Natural killer cell (primary cell): Measurements from ENCODE around the gene C2CD4B. TPM values are rescaled to one million over a fixed set of nuclear protein-coding genes. Genes with fewer than 3 reads are reported as not detected.

Source experiments
- ATAC-seq, 3 donors: fragments of 150-1000 bp in 2 of 3; fragments of 200-7000 bp in 1 of 3; cut with Tn5 transposase; 1 replicate in 1 of 3; 2 replicates in 2 of 3; pipeline ENCODE4 v1.10.0; 2021; ENCODE audit warnings: mild to moderate bottlenecking in 2 of 3, moderate library complexity in 2 of 3
- DNase-seq, 2 donors: peaks; one replicate each; pipeline versions ENCODE4 v3.0.0 to v3.0.0-alpha.2; 2013 to 2021; ENCODE audit warnings: mixed read lengths in 1 of 2
- H3K27ac ChIP-seq: one replicate; pipeline ENCODE4 v1.5.1; 2013; ENCODE audit warnings: mild to moderate bottlenecking, low read length
- H3K27me3 ChIP-seq: one replicate; pipeline ENCODE4 v1.6.1; 2013; ENCODE audit warnings: low read length; ENCODE audit not compliant: control insufficient read depth, insufficient read depth
- H3K36me3 ChIP-seq: one replicate; pipeline ENCODE4 v1.6.1; 2013; ENCODE audit warnings: low read length; ENCODE audit not compliant: control insufficient read depth, insufficient read depth
- H3K4me1 ChIP-seq: one replicate; pipeline ENCODE4 v1.6.1; 2013; ENCODE audit warnings: low read length; ENCODE audit not compliant: control insufficient read depth, insufficient read depth
- H3K4me3 ChIP-seq: one replicate; pipeline ENCODE4 v1.5.1; 2013; ENCODE audit warnings: low read length
- H3K9me3 ChIP-seq: one replicate; pipeline ENCODE4 v1.6.1; 2013; ENCODE audit warnings: low read length; ENCODE audit not compliant: control insufficient read depth, insufficient read depth
- H3K27ac Mint-ChIP-seq, 2 donors: one replicate each; pipeline ENCODE4 v1.8.0; 2022; ENCODE audit warnings: mild to moderate bottlenecking in 2 of 2, mixed read lengths in 2 of 2, moderate library complexity in 1 of 2
- H3K27me3 Mint-ChIP-seq, 2 donors: one replicate each; pipeline ENCODE4 v1.8.0; 2022; ENCODE audit warnings: low read depth in 2 of 2, mixed read lengths in 2 of 2
- H3K36me3 Mint-ChIP-seq: one replicate; pipeline ENCODE4 v1.8.0; 2022; ENCODE audit warnings: mixed read lengths
- H3K4me1 Mint-ChIP-seq, 2 donors: one replicate each; pipeline ENCODE4 v1.8.0; 2022; ENCODE audit warnings: mixed read lengths in 2 of 2
- H3K4me3 Mint-ChIP-seq: one replicate; pipeline ENCODE4 v1.8.0; 2022; ENCODE audit warnings: mild to moderate bottlenecking, moderate library complexity, mixed read lengths
- H3K9me3 Mint-ChIP-seq, 2 donors: one replicate each; pipeline ENCODE4 v1.8.0; 2022; ENCODE audit warnings: mixed read lengths in 2 of 2
- WGBS: methylation state at CpG from one replicate; pipeline ENCODE4 v1.1.7; 2013; ENCODE audit warnings: missing lambda C conversion rate; ENCODE audit not compliant: insufficient coverage; 5-methylcytosine and 5-hydroxymethylcytosine counted together
- intact Hi-C: fragments of 100-400 bp; cut with micrococcal nuclease; formaldehyde crosslinking; loops from one replicate; pipeline ENCODE4 v1.14.2; 2022
- total RNA-seq, 4 donors: library from RNA; stranded (reverse); fragments of 120-200 nt in 1 of 4; gene quantifications; one replicate each; pipeline versions ENCODE4 v1.2.3 to v1.2.4, GENCODE V29; 2013 to 2022
- TF ChIP-seq, protein P1 (sequence below): fragments of 200-600 bp; IDR thresholded peaks from one replicate; pipeline ENCODE4 v1.8.0; 2022; ENCODE audit warnings: antibody characterized with exemption

Gene C2CD4B
- total RNA-seq, 3 donors from 2014 or later (not counting 1 experiment from before 2014, with no cell fraction given) = 0.75 TPM; not detected in 2

DNA sequence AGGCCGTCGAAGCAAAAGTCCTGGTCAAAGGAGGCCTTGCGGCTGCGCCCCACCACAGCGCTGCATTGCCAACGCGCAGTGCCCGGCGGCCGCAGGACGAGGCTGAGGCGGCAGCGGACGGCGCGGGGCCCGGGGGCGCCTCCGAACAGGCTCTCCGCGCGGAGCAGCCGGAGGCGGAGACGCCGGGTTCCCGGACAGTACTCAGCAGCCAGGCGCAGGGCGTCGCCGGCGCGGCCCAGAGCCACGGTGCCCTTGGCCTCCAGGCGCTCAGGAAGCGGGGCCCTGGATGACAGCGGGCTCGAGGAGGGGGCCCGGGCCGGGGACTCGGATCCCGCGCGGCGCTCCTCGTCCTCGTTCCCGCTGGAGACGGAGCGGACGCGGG lies 1.1 kb downstream of the C2CD4B start:
- no peaks in the 10 kb centered on the region for H3K36me3 ChIP-seq
- no peaks in the 10 kb centered on the region for H3K9me3 ChIP-seq
- H3K9me3 Mint-ChIP-seq = no peaks in the 10 kb centered on the region
- TF ChIP-seq, protein P1, sequence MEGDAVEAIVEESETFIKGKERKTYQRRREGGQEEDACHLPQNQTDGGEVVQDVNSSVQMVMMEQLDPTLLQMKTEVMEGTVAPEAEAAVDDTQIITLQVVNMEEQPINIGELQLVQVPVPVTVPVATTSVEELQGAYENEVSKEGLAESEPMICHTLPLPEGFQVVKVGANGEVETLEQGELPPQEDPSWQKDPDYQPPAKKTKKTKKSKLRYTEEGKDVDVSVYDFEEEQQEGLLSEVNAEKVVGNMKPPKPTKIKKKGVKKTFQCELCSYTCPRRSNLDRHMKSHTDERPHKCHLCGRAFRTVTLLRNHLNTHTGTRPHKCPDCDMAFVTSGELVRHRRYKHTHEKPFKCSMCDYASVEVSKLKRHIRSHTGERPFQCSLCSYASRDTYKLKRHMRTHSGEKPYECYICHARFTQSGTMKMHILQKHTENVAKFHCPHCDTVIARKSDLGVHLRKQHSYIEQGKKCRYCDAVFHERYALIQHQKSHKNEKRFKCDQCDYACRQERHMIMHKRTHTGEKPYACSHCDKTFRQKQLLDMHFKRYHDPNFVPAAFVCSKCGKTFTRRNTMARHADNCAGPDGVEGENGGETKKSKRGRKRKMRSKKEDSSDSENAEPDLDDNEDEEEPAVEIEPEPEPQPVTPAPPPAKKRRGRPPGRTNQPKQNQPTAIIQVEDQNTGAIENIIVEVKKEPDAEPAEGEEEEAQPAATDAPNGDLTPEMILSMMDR = no peak
- no peak overlapping the region for H3K4me3 ChIP-seq
- DNase-seq (no peak), ATAC-seq (no peak)
- peaks cover 0 to 7% of the 10 kb centered on the region in 2 donors for H3K4me1 Mint-ChIP-seq
- peaks cover 7% of the 10 kb centered on the region for H3K4me1 ChIP-seq
- peaks cover 9% of the 10 kb centered on the region for H3K36me3 Mint-ChIP-seq
- H3K27ac ChIP-seq = no peak overlapping the region
- H3K4me3 Mint-ChIP-seq = no peak overlapping the region
- peaks cover 57 to 85% of the 10 kb centered on the region in 2 donors for H3K27me3 Mint-ChIP-seq
- H3K27me3 ChIP-seq = peaks cover 25% of the 10 kb centered on the region
- 5% methylated on average over 52 of the region's 52 CpGs for WGBS
- H3K27ac Mint-ChIP-seq = no peak overlapping the region
- intact Hi-C loops = no loop called here

DNA sequence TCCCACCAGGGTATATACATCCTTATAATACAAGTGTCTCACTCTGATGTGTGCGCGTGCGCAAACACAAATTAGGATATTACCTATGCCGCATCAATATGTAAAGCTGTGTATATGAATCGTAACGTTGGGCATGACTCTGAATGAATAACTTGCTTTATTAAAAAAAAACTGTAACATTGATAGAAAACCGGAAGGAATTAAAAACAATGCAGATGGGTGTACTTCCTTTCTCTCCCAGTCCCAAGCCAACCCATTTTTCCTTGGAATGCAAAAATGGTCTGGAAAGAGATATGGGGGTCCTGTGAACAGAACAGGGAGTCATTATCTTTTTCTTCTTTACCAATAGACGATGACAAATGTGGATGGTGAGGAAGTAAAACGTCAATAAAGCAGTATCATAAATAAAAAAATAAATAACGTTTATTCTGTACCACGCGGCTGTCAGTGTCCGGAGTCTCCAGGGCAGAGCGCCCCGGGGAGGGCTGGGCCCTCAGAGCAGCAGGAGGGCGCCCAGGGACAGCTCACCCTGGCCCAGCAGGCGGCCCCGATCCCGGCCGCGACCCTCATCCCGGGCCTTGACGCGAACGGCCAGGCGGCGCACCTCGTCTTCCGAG lies 1.6 kb downstream of the C2CD4B start:
- whole genome bisulfite sequencing = 30% methylated on average over 27 of the region's 29 CpGs
- Histone ChIP-seq H3K4me1 (peaks cover 7% of the 10 kb centered on the region), H3K9me3 (no peaks in the 10 kb centered on the region), H3K27me3 (peaks cover 25% of the 10 kb centered on the region), H3K36me3 (no peaks in the 10 kb centered on the region), H3K27ac (no peak overlapping the region), H3K4me3 (no peak overlapping the region)
- intact Hi-C loops = no loop called here
- DNase-seq (no peak), ATAC-seq (no peak)
- H3K9me3 Mint-ChIP-seq = peaks cover 2% of the 10 kb centered on the region in 2 donors
- H3K4me3 Mint-ChIP-seq = no peak overlapping the region
- TF ChIP-seq, protein P1 = no peak
- peaks cover 58 to 85% of the 10 kb centered on the region in 2 donors for H3K27me3 Mint-ChIP-seq
- peaks cover 0 to 7% of the 10 kb centered on the region in 2 donors for H3K4me1 Mint-ChIP-seq
- peaks cover 14% of the 10 kb centered on the region for H3K36me3 Mint-ChIP-seq
- no peak overlapping the region for H3K27ac Mint-ChIP-seq

DNA sequence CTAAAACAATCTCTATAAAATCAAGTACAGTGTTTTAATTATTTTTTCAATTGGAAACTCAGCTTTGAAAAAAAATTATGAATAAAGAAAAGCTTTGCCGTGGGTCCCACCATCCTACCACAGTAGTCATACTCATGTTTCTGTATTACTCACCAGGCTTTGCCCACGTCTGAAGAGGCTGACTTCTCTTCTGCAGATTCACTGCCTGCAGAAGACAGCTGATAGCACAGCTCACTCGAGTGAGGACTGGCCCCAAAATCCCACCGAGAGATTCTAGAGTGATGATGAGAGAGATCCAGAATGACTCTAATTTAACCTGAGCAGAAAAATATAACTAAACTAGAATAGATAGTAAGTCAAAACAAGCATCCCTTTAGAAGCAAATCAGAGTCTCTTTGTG lies 11.9 kb downstream of the C2CD4B start:
- Mint-ChIP-seq H3K4me1 (no peaks in the 10 kb centered on the region), H3K4me3 (no peak overlapping the region), H3K27ac (no peak overlapping the region), H3K9me3 (peaks cover 5% of the 10 kb centered on the region in 2 donors), H3K27me3 (peaks cover 5 to 48% of the 10 kb centered on the region in 2 donors), H3K36me3 (no peaks in the 10 kb centered on the region)
- no peak for ATAC-seq
- Histone ChIP-seq H3K27me3 (no peaks in the 10 kb centered on the region), H3K36me3 (no peaks in the 10 kb centered on the region), H3K27ac (no peak overlapping the region), H3K4me1 (no peaks in the 10 kb centered on the region), H3K9me3 (no peaks in the 10 kb centered on the region), H3K4me3 (no peak overlapping the region)
- TF ChIP-seq, protein P1 = no peak
- DNase-seq = no peak
- WGBS = 85% methylated on average over 3 of the region's 4 CpGs
- intact Hi-C loops = no loop called here

DNA sequence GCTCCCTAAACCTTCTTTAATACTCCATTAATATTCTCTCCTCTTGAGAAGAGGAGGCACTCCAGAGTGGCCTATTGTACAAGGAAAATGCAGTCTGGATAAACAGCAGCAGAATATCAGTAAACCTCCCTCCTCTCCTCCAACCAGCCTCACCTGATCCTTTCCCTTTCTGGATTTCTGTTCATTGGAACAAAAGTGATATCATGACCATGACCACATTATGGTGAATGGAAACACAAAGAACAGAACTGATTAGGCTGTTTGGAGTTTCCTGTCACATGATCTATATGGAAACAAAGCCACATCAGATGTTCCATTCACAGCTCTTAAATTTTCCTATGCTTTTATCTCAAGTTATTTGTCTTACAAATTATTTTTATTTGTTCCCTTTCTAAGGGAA lies 14.6 kb downstream of the C2CD4B start:
- TF ChIP-seq, protein P1 = no peak
- no peaks in the 10 kb centered on the region for H3K36me3 Mint-ChIP-seq
- no peak overlapping the region for H3K4me3 ChIP-seq

More for the DNA sequence above, 14.6 kb downstream of the C2CD4B start:
- Histone ChIP-seq H3K4me1 (no peaks in the 10 kb centered on the region), H3K36me3 (no peaks in the 10 kb centered on the region), H3K9me3 (no peaks in the 10 kb centered on the region), H3K27ac (no peak overlapping the region), H3K27me3 (no peaks in the 10 kb centered on the region)
- DNase-seq (no peak), ATAC-seq (no peak)
- Mint-ChIP-seq H3K4me3 (no peak overlapping the region), H3K9me3 (no peaks in the 10 kb centered on the region), H3K27me3 (peaks cover 8 to 32% of the 10 kb centered on the region in 2 donors), H3K4me1 (no peaks in the 10 kb centered on the region), H3K27ac (no peak overlapping the region)
- intact Hi-C loops = no loop called here
